Stimulated activated CD4-positive, alpha-beta T cell treated with anti-CD3 and anti-CD28 coated beads, Interleukin-12 subunit alpha, Interleukin-12 subunit beta, amount 100 ng/mL, for 4 hours (primary cell): ENCODE data around the gene ZNF418.
"Not testable (repeated sequence)": the region's sequence is repeated elsewhere in the genome, so short reads cannot be mapped to it uniquely, and the experiment has no call there.

ENCODE experiments used
- DNase-seq: peaks from one replicate; pipeline ENCODE4 v3.0.0-alpha.2; 2020

Gene ZNF418

DNA sequence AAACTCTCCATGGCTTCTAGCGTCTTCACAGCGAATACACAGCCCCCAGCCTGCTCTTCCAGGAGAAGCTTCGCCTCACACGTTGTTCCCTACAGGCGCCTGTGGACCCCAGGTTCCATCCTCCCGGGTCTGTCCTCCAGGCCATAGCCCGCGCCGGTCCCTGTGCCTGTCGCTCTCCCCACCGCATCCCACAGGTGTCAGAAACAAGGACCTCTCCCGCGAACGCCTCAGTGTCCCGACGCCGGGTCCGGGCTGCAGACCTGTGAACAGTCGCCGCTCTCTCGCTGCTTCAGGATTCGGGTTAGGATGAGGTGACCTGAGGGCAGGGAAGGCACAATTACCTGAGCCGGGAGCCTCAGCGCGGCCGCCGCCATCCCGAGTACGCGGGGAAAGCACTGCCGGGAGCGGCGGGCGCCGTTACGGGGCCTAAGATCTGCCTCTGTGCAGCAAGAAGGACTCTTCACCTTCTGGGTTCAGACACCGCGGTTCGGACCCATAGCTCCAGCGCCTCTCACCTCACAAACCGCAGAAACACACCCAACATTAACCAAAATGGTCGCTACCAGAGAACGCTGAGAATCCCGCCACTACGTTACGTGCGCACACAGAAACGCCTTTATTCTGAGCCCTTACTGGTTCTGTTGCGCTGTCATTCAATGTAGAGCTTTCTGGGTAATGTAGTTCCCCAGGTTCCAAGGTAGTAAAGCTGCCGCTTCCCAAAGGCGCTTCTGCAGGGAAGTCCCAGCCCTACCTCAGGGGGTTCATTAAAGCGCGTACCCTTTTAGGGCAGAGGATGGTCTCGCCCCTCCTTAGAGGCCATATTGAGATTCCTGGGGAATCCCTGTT, at the start of gene ZNF418:
Gene ZNF418, minus strand, starts transcription at position 583 of the 846 bp plus-strand sequence. CDS start 1,580 bp downstream, outside the sequence.
- DNase-seq: peak; percentile 11

DNA sequence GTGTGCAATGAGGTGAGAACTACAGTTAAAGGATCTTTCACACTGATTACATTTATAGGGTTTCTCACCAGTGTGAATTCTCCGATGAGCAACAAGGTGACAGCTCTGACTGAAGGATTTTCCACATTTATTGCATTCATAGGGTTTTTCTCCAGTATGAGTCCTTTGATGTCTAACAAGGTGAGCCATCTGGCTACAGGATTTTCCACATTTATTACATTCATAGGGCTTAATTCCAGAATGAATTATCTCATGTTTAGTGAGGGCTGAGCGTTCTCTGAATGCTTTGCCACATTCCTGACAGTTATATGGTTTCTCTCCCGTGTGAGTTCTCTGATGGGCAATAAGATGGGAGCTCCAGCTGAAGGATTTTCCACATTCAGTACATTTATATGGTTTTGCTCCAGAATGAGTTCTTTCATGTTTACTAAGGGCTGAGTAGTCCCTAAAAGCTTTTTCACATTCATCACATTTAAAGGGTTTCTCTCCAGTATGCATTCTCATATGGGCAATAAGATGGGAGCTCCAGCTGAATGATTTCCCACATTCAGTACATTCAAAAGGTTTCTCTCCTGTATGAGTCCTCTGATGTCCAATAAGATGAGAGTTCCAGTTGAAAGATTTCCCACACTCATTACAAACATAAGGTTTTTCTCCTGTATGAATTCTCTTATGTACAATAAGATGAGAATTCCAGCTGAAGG, 43.5 kb upstream of the ZNF418 start:
- DNase-seq: no peak

DNA sequence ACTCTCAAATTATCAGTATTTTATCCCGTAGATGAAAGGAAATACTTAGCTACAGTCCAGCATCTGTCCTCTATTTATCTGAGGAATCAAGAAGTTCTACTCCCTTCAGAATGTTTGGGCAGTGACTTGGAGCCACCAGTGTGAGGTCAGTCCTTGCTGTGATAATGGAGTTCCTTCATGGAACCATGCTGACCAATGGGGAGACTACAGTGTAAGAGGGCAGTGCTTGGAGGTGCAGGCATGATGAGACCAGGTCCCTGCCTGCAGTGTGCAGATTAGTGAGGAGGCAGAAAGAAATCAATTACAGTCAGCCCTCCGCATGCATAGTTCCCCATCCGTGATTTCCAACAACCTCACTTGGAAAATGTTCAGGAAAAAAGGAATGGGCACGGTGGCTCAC, 39.2 kb upstream of the ZNF418 start, which contains the start of gene C19orf18:
Gene C19orf18, minus strand, starts transcription at position 101 of the 400 bp plus-strand sequence. CDS start 102 bp downstream, outside the sequence.
- no peak for DNase-seq

DNA sequence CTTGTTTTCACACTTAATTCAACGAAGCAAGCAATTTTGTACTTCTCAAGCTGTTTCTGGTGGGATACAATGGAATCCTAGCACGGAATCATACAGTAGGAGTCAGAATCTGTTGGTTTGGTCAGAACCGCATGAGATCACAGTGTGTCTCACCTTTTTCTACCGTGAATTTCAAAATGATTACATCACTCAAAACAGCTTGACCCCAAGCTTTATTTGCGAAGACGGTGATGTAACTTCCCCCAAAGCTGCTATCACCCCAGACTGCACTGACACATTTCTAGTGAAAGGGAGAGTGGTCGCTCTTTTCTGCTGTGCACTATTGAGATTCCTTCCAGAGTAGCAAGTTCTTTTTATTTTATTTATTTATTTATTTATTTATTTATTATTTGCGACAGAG, 29.6 kb upstream of the ZNF418 start:
- no peak for DNase-seq

DNA sequence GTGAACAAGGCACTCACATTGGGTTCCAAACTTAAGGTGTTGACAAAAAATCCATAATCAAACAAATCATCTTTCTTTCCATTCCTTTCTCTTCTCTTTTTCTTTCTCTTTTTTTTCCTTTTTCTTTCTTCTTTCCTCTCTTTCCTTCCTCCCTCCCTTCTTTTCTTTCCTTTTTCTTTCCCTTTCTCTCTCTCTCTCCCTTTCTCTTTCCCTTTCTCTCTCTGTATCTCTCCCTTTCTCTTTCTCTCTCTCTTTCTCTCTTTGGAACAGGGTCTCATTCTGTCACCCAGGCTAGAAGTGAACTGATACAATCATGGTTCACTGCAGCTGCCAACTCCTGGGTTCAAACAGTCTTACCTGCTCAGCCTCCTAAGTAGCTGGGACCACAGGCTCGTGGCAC, 26.6 kb upstream of the ZNF418 start:
- DNase-seq: no peak

DNA sequence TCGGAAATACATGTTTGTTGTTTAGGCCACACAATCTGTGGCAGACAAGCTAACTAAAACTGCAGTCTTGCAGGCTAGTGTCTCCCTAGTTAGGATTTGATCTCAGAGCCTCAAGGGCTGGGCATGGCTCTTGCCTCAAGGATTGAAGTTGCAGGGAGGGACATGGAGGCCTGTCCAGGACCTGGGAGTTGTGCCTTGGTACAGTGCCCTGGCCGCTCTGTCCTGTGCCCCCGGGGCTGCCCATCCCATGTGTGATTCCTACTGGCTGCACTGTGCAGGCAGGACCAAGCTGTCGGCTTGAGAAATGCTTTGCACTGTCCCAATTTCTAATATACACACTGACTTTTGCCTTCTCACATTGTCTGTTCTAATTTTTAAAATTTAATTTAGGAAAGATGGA, 19.8 kb upstream of the ZNF418 start:
- DNase-seq: no peak

DNA sequence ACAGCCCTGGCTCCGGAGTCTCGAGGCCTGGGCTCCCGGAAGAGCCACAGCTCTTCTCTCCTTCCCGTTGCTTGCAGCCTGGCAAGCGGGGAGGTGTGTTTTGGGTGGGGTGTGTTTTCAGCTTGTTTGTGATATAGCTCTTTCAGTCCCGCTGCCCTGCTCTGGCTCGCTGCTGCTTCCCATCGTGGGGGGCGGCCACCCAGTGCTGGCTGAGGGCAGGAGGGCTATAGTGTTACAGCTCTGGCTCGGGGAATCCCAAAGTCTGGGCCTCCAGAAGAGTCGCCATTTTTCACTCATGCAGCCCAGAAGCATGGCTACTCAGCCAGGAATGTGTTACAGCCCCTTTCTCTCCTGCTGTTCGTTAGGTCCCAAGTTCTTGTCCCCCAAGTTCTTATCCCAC, 14.5 kb upstream of the ZNF418 start:
- DNase-seq: no peak

DNA sequence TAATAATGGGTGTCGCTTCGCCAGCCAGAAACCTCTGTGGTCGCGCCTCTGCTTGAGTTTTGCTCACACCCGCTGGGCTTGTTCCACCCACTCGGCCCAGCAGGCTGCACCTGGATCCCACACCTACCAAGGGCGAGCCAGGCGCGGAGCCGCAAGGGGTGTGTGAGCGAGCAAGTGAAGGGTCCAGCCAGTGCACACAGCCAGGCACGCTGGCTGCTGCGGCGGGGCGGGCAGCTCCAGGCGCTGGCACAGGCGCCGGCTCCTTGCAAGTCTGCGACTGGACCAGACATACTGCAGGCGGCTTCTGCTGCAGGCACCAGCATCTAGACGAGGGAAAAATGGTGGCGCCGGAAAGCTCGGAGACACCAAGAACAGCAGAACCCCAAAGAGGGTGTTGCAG, 14.1 kb upstream of the ZNF418 start:
- no peak for DNase-seq

DNA sequence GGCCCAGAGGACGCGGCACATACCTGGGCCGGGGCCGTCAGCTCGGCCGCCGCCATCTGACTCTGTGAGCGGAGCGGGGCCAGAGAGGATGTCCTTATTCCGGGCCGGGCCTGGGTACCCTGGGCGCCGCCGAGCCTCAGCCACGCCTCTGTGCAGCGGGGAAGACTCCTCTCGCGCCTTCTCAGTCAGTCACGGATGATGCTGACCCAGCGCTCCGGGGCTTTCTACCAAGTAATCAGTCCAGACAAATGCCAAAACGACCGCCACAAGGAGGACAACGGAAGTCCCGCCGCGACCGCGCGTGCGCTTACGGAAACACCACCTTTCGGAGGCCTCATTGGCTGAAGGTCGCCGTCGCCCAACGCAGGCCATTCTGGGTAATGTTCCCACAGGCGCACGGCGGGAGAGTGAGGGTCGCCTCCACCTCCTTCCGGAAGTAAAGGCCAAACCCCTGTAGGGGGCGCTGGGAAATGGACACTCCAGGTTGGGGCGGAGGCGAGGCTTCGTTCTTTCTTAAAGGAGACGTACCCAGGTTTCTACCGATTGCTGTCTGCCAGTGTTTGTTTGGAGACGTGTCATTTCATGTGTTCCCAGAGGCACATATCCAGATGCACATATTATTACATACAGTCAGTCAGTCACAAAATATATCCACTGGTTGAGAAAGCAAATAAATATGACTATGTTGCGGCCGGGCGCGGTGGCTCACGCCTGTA, 12.4 kb upstream of the ZNF418 start, which contains the start of gene ZNF256:
Gene ZNF256, minus strand, starts transcription at position 288 of the 716 bp plus-strand sequence. Its CDS starts 232 bp downstream, at position 56.
- DNase-seq: peak; percentile 90

DNA sequence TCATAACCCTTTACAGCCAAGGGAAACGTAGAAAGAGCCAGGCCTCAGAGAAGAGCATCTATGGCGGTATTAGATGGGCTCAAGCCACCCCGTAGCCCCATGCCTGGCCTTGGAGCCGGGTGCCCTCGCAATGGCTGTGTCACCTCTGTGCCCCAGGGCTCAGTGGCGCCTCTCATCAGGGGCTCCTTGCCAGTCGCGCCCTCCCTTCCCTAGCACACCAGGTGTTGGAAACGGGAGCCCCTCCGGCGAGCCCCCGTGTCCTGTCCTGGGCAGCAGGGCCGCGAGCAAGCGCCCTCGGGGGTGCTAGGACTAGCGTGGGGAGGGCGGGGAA, 11.9 kb upstream of the ZNF418 start:
- no peak for DNase-seq

DNA sequence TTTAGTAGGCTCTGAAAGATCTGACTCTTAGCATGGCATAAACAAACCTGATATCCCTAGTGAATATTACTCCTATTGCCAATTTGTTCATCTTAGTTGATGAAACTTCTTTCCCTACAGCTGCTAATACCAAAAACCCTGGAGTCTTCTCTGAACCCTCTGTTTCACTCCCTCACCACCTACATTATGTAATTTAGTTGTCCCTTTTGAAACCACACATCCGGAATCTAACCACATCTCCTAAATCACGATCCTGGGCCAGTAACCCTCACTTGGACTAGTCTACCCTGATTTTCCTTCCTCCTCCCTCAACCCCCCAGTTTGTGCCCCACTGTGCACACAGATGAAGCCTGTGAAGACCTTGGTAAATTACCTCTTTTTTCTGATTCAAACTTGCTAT, 11.1 kb upstream of the ZNF418 start:
- DNase-seq: no peak

DNA sequence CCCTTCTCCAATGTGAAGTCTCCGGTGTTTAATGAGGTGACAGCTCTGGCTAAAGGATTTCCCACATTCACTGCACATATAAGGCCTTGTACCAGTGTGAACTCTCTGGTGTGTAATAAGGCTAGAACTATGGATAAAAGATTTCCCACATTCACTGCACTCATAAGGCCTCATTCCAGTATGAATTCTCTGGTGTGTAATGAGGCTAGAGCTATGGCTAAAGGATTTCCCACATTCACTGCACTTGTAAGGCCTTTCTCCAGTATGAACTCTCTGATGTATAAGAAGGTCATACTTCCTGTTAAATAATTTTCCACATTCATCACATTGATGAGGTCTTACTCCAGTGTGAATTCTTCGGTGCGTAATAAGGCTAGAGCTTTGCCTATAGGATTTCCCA, 6.4 kb upstream of the ZNF418 start:
- no peak for DNase-seq

DNA sequence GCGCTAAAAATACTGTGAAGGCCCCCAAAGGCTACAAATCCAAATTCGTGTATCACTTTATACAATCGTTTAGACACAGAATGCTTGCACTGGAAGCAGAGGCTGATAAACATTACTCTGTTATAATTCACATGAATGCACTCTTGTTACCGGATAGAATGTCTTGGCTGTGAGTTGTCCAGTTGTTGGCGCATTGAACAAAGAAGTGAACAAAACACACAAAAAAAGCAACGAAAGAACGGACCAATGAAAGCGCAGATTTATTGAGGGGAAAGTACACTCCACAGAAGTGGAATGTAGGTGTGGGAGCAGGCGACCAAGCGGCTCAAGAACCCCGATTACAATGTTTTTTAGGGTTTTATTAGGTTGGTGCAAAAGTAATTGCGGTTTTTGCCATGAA, 529 bp upstream of the ZNF418 start:
- no peak for DNase-seq

DNA sequence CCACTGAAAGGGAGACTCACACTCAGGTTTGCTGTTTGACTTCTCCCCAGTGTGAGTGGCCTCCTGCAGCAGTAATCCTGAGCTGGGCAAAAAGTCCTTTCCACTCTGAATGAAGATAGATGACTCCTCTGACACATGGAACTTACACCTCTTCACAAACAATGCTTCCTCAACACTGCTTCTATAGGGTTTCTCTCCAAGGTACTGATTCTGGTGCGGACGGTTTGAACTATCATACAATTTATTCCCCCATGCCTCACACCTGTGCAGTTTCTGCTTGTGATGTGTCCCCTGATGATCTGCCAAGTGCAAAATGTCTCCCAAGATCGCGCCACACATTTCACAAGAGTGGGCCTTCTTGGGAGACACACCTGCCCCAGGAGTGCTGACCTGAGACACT, 7.6 kb downstream of the ZNF418 start:
- DNase-seq: no peak

DNA sequence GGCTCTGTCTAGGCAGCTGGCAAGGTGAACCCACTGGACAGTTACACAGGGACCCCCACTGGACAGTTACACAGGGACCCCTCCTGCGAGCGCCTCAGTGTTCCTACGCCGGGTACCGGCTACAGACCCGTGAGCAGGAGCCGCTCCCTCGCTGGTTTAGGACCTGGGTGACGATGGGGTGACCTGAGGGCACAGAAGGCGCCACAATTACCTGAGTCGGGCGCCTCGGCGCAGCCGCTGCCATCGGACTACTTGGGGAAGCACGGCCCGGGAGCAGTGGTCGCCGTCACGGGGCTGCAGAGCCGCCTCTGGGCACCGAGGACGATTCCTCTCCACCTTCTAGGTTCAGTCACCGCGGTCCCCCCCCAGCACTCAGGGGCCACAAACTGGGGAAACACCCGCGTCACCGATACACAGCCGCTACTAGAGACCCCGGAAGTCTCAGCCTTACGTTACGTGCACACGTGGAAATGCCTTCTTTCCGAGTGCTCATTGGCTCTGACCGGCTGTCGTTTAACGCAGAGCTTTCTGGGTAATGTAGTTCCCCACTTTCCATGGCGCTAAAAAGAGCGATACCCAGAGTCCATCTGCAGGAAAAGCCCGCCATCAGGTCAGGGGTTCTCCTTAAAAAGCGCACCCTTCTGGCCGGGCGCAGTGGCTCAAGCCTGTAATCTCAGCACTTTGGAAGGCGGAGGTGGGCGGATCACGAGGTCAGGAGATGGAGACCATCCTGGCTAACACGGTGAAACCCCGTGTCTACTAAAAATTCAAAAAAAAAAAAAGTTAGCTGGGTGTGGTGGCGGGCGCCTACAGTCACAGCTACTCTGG, 18.8 kb downstream of the ZNF418 start, which contains the start of gene ZNF417:
Gene ZNF417, minus strand, starts transcription at position 425 of the 828 bp plus-strand sequence. Its CDS starts 181 bp downstream, at position 244.
- DNase-seq: peak; percentile 71

DNA sequence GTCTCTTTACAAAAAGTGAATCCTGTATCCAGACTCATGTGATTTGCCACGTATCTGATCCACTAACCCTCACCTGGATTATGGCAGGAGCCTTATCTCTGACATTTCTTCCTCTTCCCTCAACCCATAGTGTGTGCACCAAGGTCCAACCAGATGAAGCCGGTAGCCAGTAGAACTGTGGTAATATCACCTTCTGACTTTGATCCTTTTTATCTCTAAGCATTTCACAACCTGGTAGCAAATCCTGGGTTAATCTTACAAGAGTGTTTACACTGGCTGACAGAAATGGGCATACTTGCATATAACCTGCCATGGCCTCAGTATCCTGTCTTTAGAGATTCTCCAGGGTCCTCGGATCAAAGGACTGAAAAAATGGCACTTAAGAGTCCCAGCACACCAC, 20.7 kb downstream of the ZNF418 start:
- no peak for DNase-seq

DNA sequence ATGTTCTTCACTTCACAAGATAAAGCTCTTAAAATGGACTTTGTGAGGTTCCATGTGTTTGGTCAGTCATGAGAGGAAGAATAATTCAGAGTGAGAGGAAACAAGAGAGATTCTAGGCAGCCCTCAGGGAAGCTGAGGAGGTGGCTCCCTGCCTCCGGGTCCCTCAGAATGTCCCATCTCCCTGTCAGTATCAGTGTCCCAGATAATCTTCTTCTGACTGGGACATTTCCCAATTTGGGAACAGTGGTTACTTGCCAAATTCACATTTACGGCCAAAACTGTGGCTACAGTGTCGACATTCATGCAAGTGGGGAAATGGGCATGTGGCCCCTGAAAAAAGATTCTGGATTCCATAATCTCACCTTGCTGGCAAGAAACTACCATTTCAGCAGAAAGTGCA, 27.8 kb downstream of the ZNF418 start:
- DNase-seq: no peak

DNA sequence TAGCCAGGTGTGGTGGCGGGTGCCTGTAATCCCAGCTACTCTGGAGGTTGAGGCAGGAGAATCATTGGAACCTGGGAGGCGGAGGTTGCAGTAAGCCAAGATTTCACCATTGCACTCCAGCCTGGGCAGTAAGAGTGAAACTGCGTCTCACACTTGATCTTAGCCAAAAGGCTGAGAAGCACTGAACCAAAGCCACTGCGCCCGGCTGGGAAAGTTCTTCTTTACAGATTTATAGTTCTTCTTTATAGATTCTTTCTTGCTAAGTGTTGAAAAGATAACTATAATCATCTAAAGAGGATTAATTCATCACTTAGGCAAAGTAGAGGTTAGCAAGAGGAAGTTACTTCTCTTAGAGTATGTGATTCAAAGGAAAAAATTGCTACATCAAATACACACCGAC, 29.9 kb downstream of the ZNF418 start:
- DNase-seq: no peak

DNA sequence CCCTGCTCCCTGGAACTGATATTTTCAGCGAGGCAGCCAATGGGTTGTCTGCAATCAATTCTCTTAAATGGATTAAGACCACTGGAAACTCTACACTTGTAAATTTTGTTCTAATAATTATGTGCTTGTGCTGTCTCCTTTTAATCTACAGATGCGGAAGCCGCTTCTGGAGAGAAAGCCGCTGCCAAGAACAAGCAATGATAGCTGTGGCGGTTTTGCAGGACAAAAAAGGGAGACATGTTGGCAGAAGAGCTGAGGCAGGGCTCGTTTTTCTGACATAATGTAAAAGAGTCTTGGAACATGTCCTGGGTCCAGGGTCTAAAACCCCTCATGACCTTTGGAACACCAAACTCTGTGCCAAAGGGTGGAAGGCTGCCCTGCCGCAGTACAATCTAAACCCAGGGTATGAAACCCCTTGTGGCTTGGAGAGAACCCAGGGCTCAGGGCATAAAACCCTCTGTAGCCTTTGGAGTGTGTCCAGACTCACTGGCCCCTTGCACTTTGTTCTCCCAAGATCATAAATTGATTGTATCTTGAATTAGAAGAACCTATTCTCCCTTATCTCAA, 31.5 kb downstream of the ZNF418 start:
- no peak for DNase-seq

DNA sequence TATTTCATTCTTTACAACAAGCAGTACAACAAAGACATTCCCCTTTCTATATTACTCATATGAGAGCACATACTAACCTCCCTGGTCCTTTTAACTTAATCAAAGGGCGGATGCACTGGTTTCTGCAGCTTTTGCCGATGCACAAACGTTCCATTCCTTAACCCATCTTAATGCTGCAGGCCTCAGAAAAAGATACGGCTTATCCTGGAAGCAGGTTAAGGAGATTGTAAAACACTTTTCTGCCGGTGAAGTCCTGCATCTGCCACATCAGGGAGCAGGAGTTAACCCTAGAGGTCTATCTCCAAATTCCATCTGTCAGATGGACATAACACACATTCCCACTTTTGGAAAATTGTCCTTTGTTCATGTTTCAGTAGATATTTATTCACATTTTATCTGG, 34.9 kb downstream of the ZNF418 start:
- DNase-seq: no peak

DNA sequence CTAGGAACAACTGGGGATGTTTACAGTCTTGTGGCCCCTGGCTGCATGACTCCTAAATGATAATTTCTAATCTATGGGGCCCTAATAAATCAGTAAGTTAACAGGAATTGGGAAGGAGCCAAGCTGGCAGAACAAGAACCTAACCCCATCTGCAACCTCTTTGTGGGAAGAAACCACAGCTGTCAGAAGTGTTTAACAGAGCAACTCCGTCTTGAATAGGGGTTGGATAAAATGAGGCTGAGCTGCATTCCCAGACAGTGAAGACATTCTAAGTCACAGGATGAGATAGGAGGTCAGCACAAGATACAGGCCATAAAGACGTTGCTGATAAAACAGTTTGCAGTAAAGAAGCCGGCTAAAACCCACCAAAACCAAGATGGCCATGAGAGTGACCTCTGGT, 44.5 kb downstream of the ZNF418 start:
- not testable (repeated sequence) for DNase-seq
